ENCODE results near the gene DDX20.

- TF ChIP-seq CREB1 (IDR thresholded peaks at IDR 0.05; ENCODE audit: low read depth) (no peak), NFIC (IDR thresholded peaks at IDR 0.05) (no peak), CEBPB (IDR thresholded peaks at IDR 0.05) (no peak), ZBTB7A (IDR thresholded peaks at IDR 0.05; ENCODE audit: low read depth) (no peak), RAD21 (IDR thresholded peaks at IDR 0.05; ENCODE audit: low read depth) (no peak), YY1 (IDR thresholded peaks at IDR 0.05; ENCODE audit: low read depth) (no peak), TAF1 (IDR thresholded peaks at IDR 0.05; ENCODE audit: low read depth) (no peak), EGR1 (IDR thresholded peaks at IDR 0.05) (no peak), EP300 (IDR thresholded peaks at IDR 0.05; ENCODE audit: borderline replicate concordance) (no peak), TCF12 (IDR thresholded peaks at IDR 0.05; ENCODE audit: low read depth) (no peak), REST (IDR thresholded peaks at IDR 0.05; ENCODE audit: low read depth) (no peak), FOXM1 (IDR thresholded peaks at IDR 0.05; ENCODE audit: borderline replicate concordance, low read depth) (no peak)
These were observed 15.2 kb downstream of the DDX20 start for GRCh38 chr1:111770916-111771315.
